Measurements from ENCODE around the gene LCN10.

The LCN10 gene

DNA sequence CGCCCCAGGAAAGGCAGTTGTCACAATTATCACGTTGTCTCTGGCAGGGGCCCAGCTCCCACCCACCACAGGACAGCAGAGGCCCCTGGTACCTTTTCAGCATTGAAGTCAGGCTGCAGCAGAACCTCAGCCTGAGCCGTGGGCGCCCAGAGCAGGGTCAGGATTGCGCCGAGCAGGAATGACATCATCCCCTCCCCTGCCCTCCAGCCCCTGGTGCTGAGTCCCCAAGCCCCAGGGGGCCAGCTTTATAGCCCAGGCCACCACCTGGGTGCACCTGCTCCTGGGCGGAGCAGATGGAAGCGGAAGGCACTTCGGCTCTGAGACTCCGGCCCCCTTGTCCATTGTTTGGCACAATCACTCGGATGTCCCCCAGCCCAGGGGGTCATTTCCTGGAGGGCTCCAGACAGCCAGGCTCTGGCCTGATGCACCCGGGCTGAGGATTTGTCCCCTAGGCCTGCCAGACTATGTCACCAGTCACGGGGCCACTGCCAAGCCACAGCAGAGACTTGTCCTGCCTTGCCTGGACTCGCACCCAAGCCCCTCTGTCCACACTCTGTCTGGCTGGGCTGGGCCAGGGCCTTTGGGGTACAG is 21.7 kb upstream of the LCN10 start, which contains the start of gene LCN15:
LCN15 (minus strand) TSS at position 218 of the 591 bp plus-strand sequence; CDS start at position 188, 30 bp downstream.
- TF ChIP-seq GABPA (IDR thresholded peaks at IDR 0.05; ENCODE audit: low read depth) (no peak), CTCF (IDR thresholded peaks at IDR 0.05; ENCODE audit: insufficient read depth, low read length) (no peak), POLR2AphosphoS5 (IDR thresholded peaks at IDR 0.05; ENCODE audit: low read depth) (no peak), SPI1 (IDR thresholded peaks at IDR 0.05; ENCODE audit: borderline replicate concordance, low read depth) (no peak)
- TF ChIP-seq, protein P1, sequence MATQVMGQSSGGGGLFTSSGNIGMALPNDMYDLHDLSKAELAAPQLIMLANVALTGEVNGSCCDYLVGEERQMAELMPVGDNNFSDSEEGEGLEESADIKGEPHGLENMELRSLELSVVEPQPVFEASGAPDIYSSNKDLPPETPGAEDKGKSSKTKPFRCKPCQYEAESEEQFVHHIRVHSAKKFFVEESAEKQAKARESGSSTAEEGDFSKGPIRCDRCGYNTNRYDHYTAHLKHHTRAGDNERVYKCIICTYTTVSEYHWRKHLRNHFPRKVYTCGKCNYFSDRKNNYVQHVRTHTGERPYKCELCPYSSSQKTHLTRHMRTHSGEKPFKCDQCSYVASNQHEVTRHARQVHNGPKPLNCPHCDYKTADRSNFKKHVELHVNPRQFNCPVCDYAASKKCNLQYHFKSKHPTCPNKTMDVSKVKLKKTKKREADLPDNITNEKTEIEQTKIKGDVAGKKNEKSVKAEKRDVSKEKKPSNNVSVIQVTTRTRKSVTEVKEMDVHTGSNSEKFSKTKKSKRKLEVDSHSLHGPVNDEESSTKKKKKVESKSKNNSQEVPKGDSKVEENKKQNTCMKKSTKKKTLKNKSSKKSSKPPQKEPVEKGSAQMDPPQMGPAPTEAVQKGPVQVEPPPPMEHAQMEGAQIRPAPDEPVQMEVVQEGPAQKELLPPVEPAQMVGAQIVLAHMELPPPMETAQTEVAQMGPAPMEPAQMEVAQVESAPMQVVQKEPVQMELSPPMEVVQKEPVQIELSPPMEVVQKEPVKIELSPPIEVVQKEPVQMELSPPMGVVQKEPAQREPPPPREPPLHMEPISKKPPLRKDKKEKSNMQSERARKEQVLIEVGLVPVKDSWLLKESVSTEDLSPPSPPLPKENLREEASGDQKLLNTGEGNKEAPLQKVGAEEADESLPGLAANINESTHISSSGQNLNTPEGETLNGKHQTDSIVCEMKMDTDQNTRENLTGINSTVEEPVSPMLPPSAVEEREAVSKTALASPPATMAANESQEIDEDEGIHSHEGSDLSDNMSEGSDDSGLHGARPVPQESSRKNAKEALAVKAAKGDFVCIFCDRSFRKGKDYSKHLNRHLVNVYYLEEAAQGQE (IDR thresholded peaks at IDR 0.05; ENCODE audit: insufficient replicate concordance, low read depth): no peak
- Histone ChIP-seq H3K4me3 (replicated peaks; ENCODE audit: insufficient read depth, low read length) (no peak within 1 kb of the TSS), H3K27me3 (ENCODE audit: insufficient read depth, poor library complexity, severe bottlenecking) (no peaks in the 10 kb centered on the region), H3K27ac (replicated peaks) (no peak within 1 kb of the TSS)
- DNase-seq (ENCODE audit: low read depth in 1 of 2, low spot score in 1 of 2): no peak

DNA sequence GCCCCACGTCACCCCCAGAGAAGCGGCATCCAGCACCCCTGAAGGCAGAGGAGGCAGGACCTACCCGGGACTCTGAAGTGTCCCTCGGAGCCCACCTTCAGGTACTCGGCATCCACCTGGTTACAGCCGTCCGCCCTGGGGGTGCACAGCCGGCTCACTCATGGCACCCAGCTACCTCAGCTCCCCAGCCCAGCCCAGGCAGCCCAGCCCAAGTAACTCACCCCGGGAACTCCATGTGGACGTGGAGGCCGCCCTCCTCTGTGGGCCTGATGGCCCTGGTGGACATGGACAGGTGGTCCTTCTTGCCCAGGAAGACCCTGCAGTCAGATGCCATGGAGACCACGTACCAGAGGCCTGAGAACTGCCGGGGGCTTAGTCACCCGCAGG is 20.9 kb upstream of the LCN10 start:
- no peak for TF ChIP-seq SPI1 (IDR thresholded peaks at IDR 0.05; ENCODE audit: borderline replicate concordance, low read depth)
- no peak for TF ChIP-seq GABPA (IDR thresholded peaks at IDR 0.05; ENCODE audit: low read depth)
- TF ChIP-seq CTCF (IDR thresholded peaks at IDR 0.05; ENCODE audit: insufficient read depth, low read length): no peak
- TF ChIP-seq POLR2AphosphoS5 (IDR thresholded peaks at IDR 0.05; ENCODE audit: low read depth): no peak
- TF ChIP-seq, protein P1 (IDR thresholded peaks at IDR 0.05; ENCODE audit: insufficient replicate concordance, low read depth): no peak
- H3K4me3 ChIP-seq (replicated peaks; ENCODE audit: insufficient read depth, low read length): no peak overlapping the region
- DNase-seq (ENCODE audit: low read depth in 1 of 2, low spot score in 1 of 2): no peak
- no peak overlapping the region for H3K27ac ChIP-seq (replicated peaks)
- H3K27me3 ChIP-seq (ENCODE audit: insufficient read depth, poor library complexity, severe bottlenecking): no peaks in the 10 kb centered on the region

DNA sequence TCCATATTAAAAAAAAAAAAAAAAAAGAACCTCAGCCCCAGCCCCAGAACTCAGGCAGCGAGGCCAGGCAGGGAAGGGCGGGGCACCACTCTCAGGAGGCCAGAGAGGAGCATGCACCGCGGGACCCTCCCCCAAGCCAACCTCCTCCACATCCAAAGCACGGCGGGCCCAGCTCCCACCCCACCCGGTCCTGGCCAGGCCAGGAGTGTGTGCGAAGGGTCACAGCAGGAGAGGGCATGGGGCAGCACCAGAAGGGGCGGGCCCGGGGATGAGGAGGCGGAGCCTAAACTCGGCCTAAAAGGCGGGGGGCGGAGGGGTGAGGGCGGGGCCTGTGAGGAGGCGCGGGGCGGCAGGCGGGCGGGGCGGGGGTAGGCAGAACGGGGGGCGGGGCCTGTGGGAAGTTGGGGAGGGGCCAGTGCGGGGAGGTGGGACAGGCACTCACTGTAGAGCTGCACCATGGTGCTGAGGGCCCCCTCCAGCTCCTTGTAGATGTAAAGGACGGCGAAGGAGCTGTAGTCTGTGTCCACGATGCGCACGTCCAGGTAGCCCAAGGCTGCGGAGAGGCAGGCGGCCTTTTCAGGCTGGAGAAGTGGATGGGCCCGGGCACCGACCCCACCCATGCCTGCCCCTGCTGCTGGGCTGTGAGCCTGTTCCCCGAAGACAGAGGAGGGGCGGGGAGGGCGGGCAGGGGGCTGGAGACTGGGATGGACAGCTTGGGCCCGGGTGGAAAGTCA is 20.3 kb upstream of the LCN10 start:
- Histone ChIP-seq H3K27me3 (ENCODE audit: insufficient read depth, poor library complexity, severe bottlenecking) (no peaks in the 10 kb centered on the region), H3K4me3 (replicated peaks; ENCODE audit: insufficient read depth, low read length) (no peak overlapping the region), H3K27ac (replicated peaks) (no peak overlapping the region)
- no peak for DNase-seq (ENCODE audit: low read depth in 1 of 2, low spot score in 1 of 2)
- TF ChIP-seq GABPA (IDR thresholded peaks at IDR 0.05; ENCODE audit: low read depth) (no peak), POLR2AphosphoS5 (IDR thresholded peaks at IDR 0.05; ENCODE audit: low read depth) (no peak), CTCF (IDR thresholded peaks at IDR 0.05; ENCODE audit: insufficient read depth, low read length) (no peak), SPI1 (IDR thresholded peaks at IDR 0.05; ENCODE audit: borderline replicate concordance, low read depth) (no peak)
- TF ChIP-seq, protein P1 (IDR thresholded peaks at IDR 0.05; ENCODE audit: insufficient replicate concordance, low read depth): no peak
